SK-N-SH treated with all-trans-retinoic acid at 6 μM for 48 hours (cell line): Measurements from ENCODE around the gene BTG2.

Source experiments
- ATAC-seq: fragments of 200-7000 bp; cut with Tn5 transposase; 3 replicates; pipeline ENCODE4 v1.9.1; 2020; ENCODE audit warnings: mild to moderate bottlenecking, moderate library complexity
- ARNTL ChIP-seq: fragments of 450-650 bp; formaldehyde crosslinking; IDR thresholded peaks from 2 replicates; pipeline ENCODE4 v1.5.0; 2020; ENCODE audit warnings: low read depth, mild to moderate bottlenecking, moderate library complexity, borderline replicate concordance
- BACH2 ChIP-seq: fragments of 250-450 bp; sonication (Bioruptor Pico); IDR thresholded peaks from 2 replicates; pipeline ENCODE4 v1.9.0; 2021; ENCODE audit warnings: mild to moderate bottlenecking, borderline replicate concordance
- CSDC2 ChIP-seq: fragments of 250-450 bp; sonication (Bioruptor Pico); IDR thresholded peaks from 2 replicates; pipeline ENCODE4 v1.5.0; 2020; ENCODE audit warnings: mild to moderate bottlenecking, moderate library complexity
- CSRNP3 ChIP-seq: fragments of 250-450 bp; sonication (Bioruptor Pico); IDR thresholded peaks from 2 replicates; pipeline ENCODE4 v1.5.1; 2021; ENCODE audit warnings: mild to moderate bottlenecking, moderate library complexity
- RARB ChIP-seq: fragments of 250-450 bp; sonication (Bioruptor Pico); IDR thresholded peaks from 2 replicates; pipeline ENCODE4 v1.8.0; 2021; ENCODE audit warnings: mild to moderate bottlenecking, moderate library complexity
- SNAI2 ChIP-seq: fragments of 250-450 bp; sonication (Bioruptor Pico); IDR thresholded peaks from 2 replicates; pipeline ENCODE4 v1.5.0; 2020; ENCODE audit warnings: mild to moderate bottlenecking, moderate library complexity
- ZC3H10 ChIP-seq: fragments of 250-450 bp; sonication (Bioruptor Pico); IDR thresholded peaks from 2 replicates; pipeline ENCODE4 v1.5.1; 2021; ENCODE audit warnings: mild to moderate bottlenecking, moderate library complexity
- ZFP3 ChIP-seq: fragments of 250-450 bp; sonication (Bioruptor Pico); IDR thresholded peaks from 2 replicates; pipeline ENCODE4 v1.5.0; 2020; ENCODE audit warnings: mild to moderate bottlenecking, moderate library complexity
- ZNF565 ChIP-seq: fragments of 450-650 bp; formaldehyde crosslinking; conservative IDR thresholded peaks from 2 replicates; pipeline ENCODE4 v1.5.0; 2020; ENCODE audit warnings: low read depth, mild to moderate bottlenecking, moderate library complexity
- ZNF70 ChIP-seq: fragments of 450-650 bp; formaldehyde crosslinking; IDR thresholded peaks from 2 replicates; pipeline ENCODE4 v1.5.0; 2020; ENCODE audit warnings: mild to moderate bottlenecking, moderate library complexity
- ZNF8 ChIP-seq: fragments of 450-650 bp; formaldehyde crosslinking; IDR thresholded peaks from 2 replicates; pipeline ENCODE4 v1.5.0; 2020; ENCODE audit warnings: mild to moderate bottlenecking, moderate library complexity
- TF ChIP-seq, protein P1 (sequence below): fragments of 250-450 bp; sonication (Bioruptor Pico); IDR thresholded peaks from 2 replicates; pipeline ENCODE4 v1.8.0; 2020; ENCODE audit warnings: mild to moderate bottlenecking, moderate library complexity, borderline replicate concordance
- TF ChIP-seq, protein P2 (sequence below): fragments of 250-450 bp; sonication (Bioruptor Pico); IDR thresholded peaks from 2 replicates; pipeline ENCODE4 v1.5.1; 2020; ENCODE audit warnings: low read depth, mild to moderate bottlenecking, moderate library complexity
- TF ChIP-seq, protein P3 (sequence below): fragments of 250-450 bp; sonication (Bioruptor Pico); IDR thresholded peaks from 2 replicates; pipeline ENCODE4 v1.5.0; 2020; ENCODE audit warnings: mild to moderate bottlenecking, moderate library complexity

Gene BTG2

GRCh38 chr1:203359010-203359571, 53.8 kb downstream of the BTG2 start:
- no peak for ATAC-seq
- TF ChIP-seq ZNF70 (CRISPR knock-in tag) (no peak), ZC3H10 (CRISPR knock-in tag) (no peak), BACH2 (CRISPR knock-in tag) (no peak), CSDC2 (CRISPR knock-in tag) (no peak), SNAI2 (CRISPR knock-in tag) (no peak), ZFP3 (CRISPR knock-in tag) (no peak), ZNF565 (CRISPR knock-in tag) (no peak), RARB (CRISPR knock-in tag) (no peak), CSRNP3 (no peak), ARNTL (CRISPR knock-in tag) (no peak), ZNF8 (no peak)
- TF ChIP-seq, protein P1, sequence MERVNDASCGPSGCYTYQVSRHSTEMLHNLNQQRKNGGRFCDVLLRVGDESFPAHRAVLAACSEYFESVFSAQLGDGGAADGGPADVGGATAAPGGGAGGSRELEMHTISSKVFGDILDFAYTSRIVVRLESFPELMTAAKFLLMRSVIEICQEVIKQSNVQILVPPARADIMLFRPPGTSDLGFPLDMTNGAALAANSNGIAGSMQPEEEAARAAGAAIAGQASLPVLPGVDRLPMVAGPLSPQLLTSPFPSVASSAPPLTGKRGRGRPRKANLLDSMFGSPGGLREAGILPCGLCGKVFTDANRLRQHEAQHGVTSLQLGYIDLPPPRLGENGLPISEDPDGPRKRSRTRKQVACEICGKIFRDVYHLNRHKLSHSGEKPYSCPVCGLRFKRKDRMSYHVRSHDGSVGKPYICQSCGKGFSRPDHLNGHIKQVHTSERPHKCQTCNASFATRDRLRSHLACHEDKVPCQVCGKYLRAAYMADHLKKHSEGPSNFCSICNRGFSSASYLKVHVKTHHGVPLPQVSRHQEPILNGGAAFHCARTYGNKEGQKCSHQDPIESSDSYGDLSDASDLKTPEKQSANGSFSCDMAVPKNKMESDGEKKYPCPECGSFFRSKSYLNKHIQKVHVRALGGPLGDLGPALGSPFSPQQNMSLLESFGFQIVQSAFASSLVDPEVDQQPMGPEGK (CRISPR knock-in tag) = no peak
- TF ChIP-seq, protein P2, sequence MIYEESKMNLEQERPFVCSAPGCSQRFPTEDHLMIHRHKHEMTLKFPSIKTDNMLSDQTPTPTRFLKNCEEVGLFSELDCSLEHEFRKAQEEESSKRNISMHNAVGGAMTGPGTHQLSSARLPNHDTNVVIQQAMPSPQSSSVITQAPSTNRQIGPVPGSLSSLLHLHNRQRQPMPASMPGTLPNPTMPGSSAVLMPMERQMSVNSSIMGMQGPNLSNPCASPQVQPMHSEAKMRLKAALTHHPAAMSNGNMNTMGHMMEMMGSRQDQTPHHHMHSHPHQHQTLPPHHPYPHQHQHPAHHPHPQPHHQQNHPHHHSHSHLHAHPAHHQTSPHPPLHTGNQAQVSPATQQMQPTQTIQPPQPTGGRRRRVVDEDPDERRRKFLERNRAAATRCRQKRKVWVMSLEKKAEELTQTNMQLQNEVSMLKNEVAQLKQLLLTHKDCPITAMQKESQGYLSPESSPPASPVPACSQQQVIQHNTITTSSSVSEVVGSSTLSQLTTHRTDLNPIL = no peak
- TF ChIP-seq, protein P3, sequence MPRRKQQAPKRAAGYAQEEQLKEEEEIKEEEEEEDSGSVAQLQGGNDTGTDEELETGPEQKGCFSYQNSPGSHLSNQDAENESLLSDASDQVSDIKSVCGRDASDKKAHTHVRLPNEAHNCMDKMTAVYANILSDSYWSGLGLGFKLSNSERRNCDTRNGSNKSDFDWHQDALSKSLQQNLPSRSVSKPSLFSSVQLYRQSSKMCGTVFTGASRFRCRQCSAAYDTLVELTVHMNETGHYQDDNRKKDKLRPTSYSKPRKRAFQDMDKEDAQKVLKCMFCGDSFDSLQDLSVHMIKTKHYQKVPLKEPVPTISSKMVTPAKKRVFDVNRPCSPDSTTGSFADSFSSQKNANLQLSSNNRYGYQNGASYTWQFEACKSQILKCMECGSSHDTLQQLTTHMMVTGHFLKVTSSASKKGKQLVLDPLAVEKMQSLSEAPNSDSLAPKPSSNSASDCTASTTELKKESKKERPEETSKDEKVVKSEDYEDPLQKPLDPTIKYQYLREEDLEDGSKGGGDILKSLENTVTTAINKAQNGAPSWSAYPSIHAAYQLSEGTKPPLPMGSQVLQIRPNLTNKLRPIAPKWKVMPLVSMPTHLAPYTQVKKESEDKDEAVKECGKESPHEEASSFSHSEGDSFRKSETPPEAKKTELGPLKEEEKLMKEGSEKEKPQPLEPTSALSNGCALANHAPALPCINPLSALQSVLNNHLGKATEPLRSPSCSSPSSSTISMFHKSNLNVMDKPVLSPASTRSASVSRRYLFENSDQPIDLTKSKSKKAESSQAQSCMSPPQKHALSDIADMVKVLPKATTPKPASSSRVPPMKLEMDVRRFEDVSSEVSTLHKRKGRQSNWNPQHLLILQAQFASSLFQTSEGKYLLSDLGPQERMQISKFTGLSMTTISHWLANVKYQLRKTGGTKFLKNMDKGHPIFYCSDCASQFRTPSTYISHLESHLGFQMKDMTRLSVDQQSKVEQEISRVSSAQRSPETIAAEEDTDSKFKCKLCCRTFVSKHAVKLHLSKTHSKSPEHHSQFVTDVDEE (CRISPR knock-in tag) = no peak
